Astrocyte of the cerebellum (primary cell): ENCODE data around the gene PRKAR1B.

Experiments used
- DNase-seq: peaks from one replicate; pipeline ENCODE4 v3.0.0-alpha.2; 2011; ENCODE audit warnings: low read depth
- H3K4me3 ChIP-seq: 2 replicates; pipeline ENCODE4 v1.5.1; 2011; ENCODE audit warnings: mild to moderate bottlenecking, low read depth, low read length, moderate library complexity
- in situ Hi-C: cut with HindIII; loops from 2 replicates; pipeline ENCODE4 v1.10.0; 2017; ENCODE audit warnings: low sequenced_read_pairs
- TF ChIP-seq, protein P1 (sequence below): IDR thresholded peaks from 2 replicates; pipeline ENCODE4 v1.5.1; 2012; ENCODE audit warnings: low read length, low read depth, moderate library complexity, mild to moderate bottlenecking; ENCODE audit errors: missing control alignments

Gene PRKAR1B

DNA sequence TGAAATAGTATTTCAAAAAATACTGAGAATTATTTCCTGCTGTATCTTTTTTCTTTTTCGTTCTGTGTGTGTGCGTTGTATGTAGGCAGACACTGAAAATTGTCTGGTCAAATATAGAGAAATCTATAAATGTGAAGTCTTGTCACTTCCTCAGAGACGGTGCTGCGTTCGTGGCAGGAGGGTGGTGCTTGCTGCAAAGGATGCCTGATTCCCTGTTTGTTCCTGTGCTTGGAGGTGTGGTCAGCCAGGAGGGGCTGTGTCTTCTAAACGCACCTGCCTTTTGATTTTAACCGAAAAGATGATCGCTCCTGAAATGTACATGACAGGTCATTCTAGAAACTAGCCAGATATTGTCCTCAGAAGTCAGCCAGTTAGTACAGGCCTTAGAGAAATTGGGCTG, 32.5 kb upstream of the PRKAR1B start:
- TF ChIP-seq, protein P1, sequence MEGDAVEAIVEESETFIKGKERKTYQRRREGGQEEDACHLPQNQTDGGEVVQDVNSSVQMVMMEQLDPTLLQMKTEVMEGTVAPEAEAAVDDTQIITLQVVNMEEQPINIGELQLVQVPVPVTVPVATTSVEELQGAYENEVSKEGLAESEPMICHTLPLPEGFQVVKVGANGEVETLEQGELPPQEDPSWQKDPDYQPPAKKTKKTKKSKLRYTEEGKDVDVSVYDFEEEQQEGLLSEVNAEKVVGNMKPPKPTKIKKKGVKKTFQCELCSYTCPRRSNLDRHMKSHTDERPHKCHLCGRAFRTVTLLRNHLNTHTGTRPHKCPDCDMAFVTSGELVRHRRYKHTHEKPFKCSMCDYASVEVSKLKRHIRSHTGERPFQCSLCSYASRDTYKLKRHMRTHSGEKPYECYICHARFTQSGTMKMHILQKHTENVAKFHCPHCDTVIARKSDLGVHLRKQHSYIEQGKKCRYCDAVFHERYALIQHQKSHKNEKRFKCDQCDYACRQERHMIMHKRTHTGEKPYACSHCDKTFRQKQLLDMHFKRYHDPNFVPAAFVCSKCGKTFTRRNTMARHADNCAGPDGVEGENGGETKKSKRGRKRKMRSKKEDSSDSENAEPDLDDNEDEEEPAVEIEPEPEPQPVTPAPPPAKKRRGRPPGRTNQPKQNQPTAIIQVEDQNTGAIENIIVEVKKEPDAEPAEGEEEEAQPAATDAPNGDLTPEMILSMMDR: no peak
- in situ Hi-C loops: no loop called here
- no peak overlapping the region for H3K4me3 ChIP-seq
- DNase-seq: no peak

DNA sequence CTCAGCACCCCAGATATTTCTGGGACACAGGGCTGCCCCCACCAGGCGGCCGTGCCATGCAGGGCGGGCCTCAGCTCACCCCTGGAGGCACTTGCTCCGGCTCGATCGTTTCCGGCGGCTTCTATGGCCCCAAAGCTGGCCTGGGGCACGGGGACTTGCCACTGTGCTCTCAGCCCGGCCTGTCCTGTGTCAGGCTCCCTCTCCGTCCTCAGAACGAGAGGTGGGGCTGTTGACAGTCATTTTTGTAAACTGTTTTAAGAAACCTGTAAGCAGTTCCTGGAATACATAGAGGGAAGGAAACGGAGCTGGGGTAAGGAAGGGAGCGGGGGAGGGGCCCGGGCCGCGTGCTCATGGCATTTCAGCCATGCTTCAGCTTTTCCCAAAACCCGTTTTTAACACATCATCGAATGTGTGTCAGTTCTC, 30.7 kb upstream of the PRKAR1B start:
- DNase-seq: no peak
- no peak overlapping the region for H3K4me3 ChIP-seq
- TF ChIP-seq, protein P1: no peak
- in situ Hi-C loops: no loop called here

DNA sequence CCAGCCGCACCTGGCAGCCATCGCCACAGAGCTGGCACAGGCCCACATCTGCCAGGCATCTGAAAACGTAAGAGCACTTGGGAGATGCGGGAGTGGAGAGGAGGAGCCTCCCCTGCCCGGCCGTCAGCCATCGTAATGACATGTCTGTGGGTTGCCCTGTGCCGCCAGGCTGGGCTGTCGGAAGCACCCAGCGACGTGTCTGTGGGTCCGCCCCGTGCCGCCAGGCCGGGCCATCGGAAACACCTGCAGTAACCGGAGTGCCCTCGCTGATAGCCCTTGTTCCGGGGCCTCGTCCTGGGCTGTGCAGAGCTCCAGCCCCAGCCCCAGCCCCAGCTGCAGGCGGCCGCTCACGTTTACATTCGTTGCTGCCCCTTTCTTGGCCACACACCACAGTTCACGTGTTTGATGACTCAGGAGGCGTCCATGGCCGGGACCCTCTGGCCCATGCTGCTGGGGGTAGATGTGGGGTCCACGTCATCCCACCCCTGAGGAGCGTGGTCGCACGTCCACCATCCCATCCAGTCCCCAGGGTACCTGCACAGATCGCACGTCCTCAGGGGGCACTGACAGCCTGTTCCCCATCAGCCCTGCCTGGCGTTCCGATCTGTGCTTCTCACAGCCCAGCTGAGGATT, 30.0 kb upstream of the PRKAR1B start:
- in situ Hi-C loops: no loop called here
- no peak for DNase-seq
- H3K4me3 ChIP-seq: no peak overlapping the region
- TF ChIP-seq, protein P1: no peak

GRCh38 chr7:756231-756927, 29.3 kb upstream of the PRKAR1B start:
- in situ Hi-C loops: no loop called here
- no peak overlapping the region for H3K4me3 ChIP-seq
- no peak for DNase-seq
- TF ChIP-seq, protein P1: no peak

GRCh38 chr7:755413-755805, 28.3 kb upstream of the PRKAR1B start:
- no peak overlapping the region for H3K4me3 ChIP-seq
- in situ Hi-C loops: no loop called here
- DNase-seq: no peak
- TF ChIP-seq, protein P1: no peak

GRCh38 chr7:754531-755412, 27.7 kb upstream of the PRKAR1B start:
- H3K4me3 ChIP-seq: no peak overlapping the region
- no peak for DNase-seq
- TF ChIP-seq, protein P1: no peak
- in situ Hi-C loops: no loop called here
